Heart left ventricle (tissue), 13 donors: ENCODE data around the gene ATP7B.

Experiments
- POLR2A ChIP-seq, 2 donors: fragments of 450-650 bp; IDR thresholded peaks; one replicate each; pipeline ENCODE4 v1.6.1; 2017; ENCODE audit warnings: antibody characterized with exemption in 2 of 2, mild to moderate bottlenecking in 2 of 2, moderate library complexity in 2 of 2
- TF ChIP-seq, protein P1 (sequence below), 12 donors: fragments of 200-600 bp; sonication (generic) in 4 of 12; IDR thresholded peaks; one replicate each; pipeline versions ENCODE4 v1.5.0 to v1.8.0; 2018 to 2022; ENCODE audit warnings: antibody characterized with exemption in 12 of 12, mild to moderate bottlenecking in 5 of 12
- donor health status: ischemic (EF 13 %, LVEDD 7.1; RV severe dilation, severe dysfunction).
- donor health status: DM: no; HTN: yes; CAD: no.
- donor health status: DM: no; HTN: no; CAD: no.
- donor health status: ischemic (EF 25% LVEDD 6.9; RV normal size, moderate dysfunction).
- donor health status: ischemic (EF 25% LVEDD 5.7; RV mildly dilated, moderate dysfunction).
- donor health status: ischemic (EF 35%, LVEDD 5.7; RV mildly dilated, moderate dysfunction).
- donor health status: nonischemic (EF 11% LVEDD 7.7; RV severe dilation, severe dysfunction).
- donor health status: DM: yes; HTN: yes; CAD: no.
- donor health status: PGD.
- donor health status: ischemic (EF 29% LVEDD 5.4; RV normal size, mild dysfunction).
- donor health status: nonischemic (EF 23%, LVEDD 6.1; RV moderate dilation, normal function).

DNA sequence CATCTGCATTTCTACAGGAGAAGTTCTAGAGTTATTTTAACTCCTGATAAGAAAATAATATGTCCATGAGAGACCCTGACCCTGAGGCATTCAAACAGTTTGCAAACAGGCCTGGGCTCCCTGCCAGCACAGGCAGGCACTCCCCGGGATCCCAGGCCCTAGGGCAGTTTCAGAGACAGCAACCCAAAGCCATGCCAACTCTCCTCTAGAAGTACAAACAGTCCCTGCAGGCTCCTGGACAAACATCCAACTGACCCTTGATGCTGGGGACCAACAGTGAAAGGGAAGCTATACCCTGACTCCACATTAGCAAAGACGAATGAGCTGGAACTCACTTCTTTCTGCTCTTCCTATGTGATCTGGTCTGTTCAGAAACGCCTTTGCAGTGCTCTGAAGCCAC lies 104.7 kb downstream of the ATP7B start:
- TF ChIP-seq, protein P1, sequence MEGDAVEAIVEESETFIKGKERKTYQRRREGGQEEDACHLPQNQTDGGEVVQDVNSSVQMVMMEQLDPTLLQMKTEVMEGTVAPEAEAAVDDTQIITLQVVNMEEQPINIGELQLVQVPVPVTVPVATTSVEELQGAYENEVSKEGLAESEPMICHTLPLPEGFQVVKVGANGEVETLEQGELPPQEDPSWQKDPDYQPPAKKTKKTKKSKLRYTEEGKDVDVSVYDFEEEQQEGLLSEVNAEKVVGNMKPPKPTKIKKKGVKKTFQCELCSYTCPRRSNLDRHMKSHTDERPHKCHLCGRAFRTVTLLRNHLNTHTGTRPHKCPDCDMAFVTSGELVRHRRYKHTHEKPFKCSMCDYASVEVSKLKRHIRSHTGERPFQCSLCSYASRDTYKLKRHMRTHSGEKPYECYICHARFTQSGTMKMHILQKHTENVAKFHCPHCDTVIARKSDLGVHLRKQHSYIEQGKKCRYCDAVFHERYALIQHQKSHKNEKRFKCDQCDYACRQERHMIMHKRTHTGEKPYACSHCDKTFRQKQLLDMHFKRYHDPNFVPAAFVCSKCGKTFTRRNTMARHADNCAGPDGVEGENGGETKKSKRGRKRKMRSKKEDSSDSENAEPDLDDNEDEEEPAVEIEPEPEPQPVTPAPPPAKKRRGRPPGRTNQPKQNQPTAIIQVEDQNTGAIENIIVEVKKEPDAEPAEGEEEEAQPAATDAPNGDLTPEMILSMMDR (IDR thresholded peaks at IDR 0.05): no peak
- TF ChIP-seq POLR2A (IDR thresholded peaks at IDR 0.05): no peak
